8988T (cell line): ENCODE data around the gene DNAH8.
"Not testable (repeated sequence)": the region's sequence is repeated elsewhere in the genome, so short reads cannot be mapped to it uniquely, and the experiment has no call there.

Source experiments
- DNase-seq: peaks from one replicate; pipeline ENCODE4 v3.0.0; 2011

The DNAH8 gene

GRCh38 chr6:38753707-38754106, 38.6 kb downstream of the DNAH8 start:
- DNase-seq = no peak

GRCh38 chr6:38755207-38755606, 40.1 kb downstream of the DNAH8 start:
- DNase-seq = no peak

- no peak for DNase-seq
These were observed 40.8 kb downstream of the DNAH8 start for GRCh38 chr6:38755874-38756273.

GRCh38 chr6:38760097-38760496, 45.0 kb downstream of the DNAH8 start:
- no peak for DNase-seq

GRCh38 chr6:38762848-38763247, 47.7 kb downstream of the DNAH8 start:
- no peak for DNase-seq

GRCh38 chr6:38767560-38767959, 52.4 kb downstream of the DNAH8 start:
- DNase-seq = no peak

GRCh38 chr6:38773338-38773737, 58.2 kb downstream of the DNAH8 start:
- DNase-seq = no peak

GRCh38 chr6:38774929-38775707, 60.0 kb downstream of the DNAH8 start:
- DNase-seq = no peak

- DNase-seq = no peak
These were observed 60.8 kb downstream of the DNAH8 start for GRCh38 chr6:38775870-38776269.

- peak; percentile 13 for DNase-seq
These were observed 61.4 kb downstream of the DNAH8 start for GRCh38 chr6:38776515-38776914.

- DNase-seq = no peak
These were observed 64.4 kb downstream of the DNAH8 start for GRCh38 chr6:38779310-38780062.

- no peak for DNase-seq
These were observed 67.5 kb downstream of the DNAH8 start for GRCh38 chr6:38782616-38783015.

- DNase-seq = no peak
These were observed 68.5 kb downstream of the DNAH8 start for GRCh38 chr6:38783443-38784228.

- no peak for DNase-seq
These were observed 69.6 kb downstream of the DNAH8 start for GRCh38 chr6:38784506-38785235.

- DNase-seq = no peak
These were observed 71.4 kb downstream of the DNAH8 start for GRCh38 chr6:38786486-38786885.

- DNase-seq = no peak
These were observed 74.1 kb downstream of the DNAH8 start for GRCh38 chr6:38789256-38789655.

GRCh38 chr6:38792356-38792755, 77.2 kb downstream of the DNAH8 start:
- DNase-seq = no peak

GRCh38 chr6:38794682-38795081, 79.6 kb downstream of the DNAH8 start:
- no peak for DNase-seq

- no peak for DNase-seq
These were observed 80.9 kb downstream of the DNAH8 start for GRCh38 chr6:38796006-38796405.

GRCh38 chr6:38796437-38796836, 81.3 kb downstream of the DNAH8 start:
- DNase-seq = not testable (repeated sequence)

GRCh38 chr6:38796850-38797249, 81.7 kb downstream of the DNAH8 start:
- no peak for DNase-seq

- no peak for DNase-seq
These were observed 82.3 kb downstream of the DNAH8 start for GRCh38 chr6:38797391-38797790.
